GM12878 (cell line): ENCODE measurements around the gene HOATZ. TPM values are rescaled to one million over a fixed set of nuclear protein-coding genes. Genes with fewer than 3 reads are reported as not detected.

ENCODE experiments used
- ATAC-seq: fragments of 200-7000 bp; cut with Tn5 transposase; 3 replicates; pipeline ENCODE4 v1.9.1; 2020; ENCODE audit warnings: mild to moderate bottlenecking, moderate library complexity
- BruUV-seq: library from RNA; stranded (reverse); fragments of 400-500 nt; replicated peaks from 2 replicates; lab custom pipeline; 2021; lab: Mats Ljungman, UMichigan
- CTCF ChIA-PET: fragments of 300-600 bp; sonication (Branson Sonifier 250); formaldehyde crosslinking; extraction: SDS; loops from one replicate; lab custom pipeline; 2021; ENCODE audit warnings: inconsistent platforms; lab: Yijun Ruan, JAX
- POLR2A ChIA-PET: fragments of 350-600 bp; formaldehyde crosslinking; extraction: SDS; loops from one replicate; lab custom pipeline; 2021; ENCODE audit warnings: inconsistent platforms; lab: Charles Lee
- RAD21 ChIA-PET: fragments of 300-600 bp; sonication (Branson Sonifier 250); formaldehyde crosslinking; loops from one replicate; lab custom pipeline; 2023; ENCODE audit warnings: antibody characterized with exemption; ENCODE audit not compliant: unreplicated experiment; lab: Charles Lee
- SMC1A ChIA-PET: fragments of 300-600 bp; sonication (Branson Sonifier 250); formaldehyde crosslinking; loops from one replicate; lab custom pipeline; 2023; ENCODE audit not compliant: unreplicated experiment, uncharacterized antibody; lab: Charles Lee
- DNase-seq: peaks from one replicate; pipeline ENCODE4 v3.0.0-alpha.2; 2011; ENCODE audit warnings: low read depth, low spot score
- FAIRE-seq: peaks from 3 replicates; lab custom pipeline; 2011; peaks lifted over from hg19 to GRCh38; lab: Jason Lieb, UNC
- H2AFZ ChIP-seq: 2 replicates; pipeline ENCODE4 v1.6.0; 2011; ENCODE audit warnings: low read depth, low read length, control low read depth; ENCODE audit not compliant: control insufficient read depth
- H3K27ac ChIP-seq: 2 replicates; pipeline ENCODE4 v1.5.1; 2011; ENCODE audit warnings: control low read depth; ENCODE audit not compliant: control insufficient read depth, insufficient read depth
- H3K27me3 ChIP-seq, 2 experiments: replicated peaks in 1 of 2; 2 replicates each; pipeline versions ENCODE4 v1.6.0 to v1.6.1; 2011; ENCODE audit warnings: low read length in 1 of 2; ENCODE audit not compliant: control insufficient read depth in 2 of 2, insufficient read depth in 2 of 2
- H3K36me3 ChIP-seq, 2 experiments: 2 replicates each; pipeline ENCODE4 v1.5.1; 2011; ENCODE audit warnings: low read length in 1 of 2; ENCODE audit not compliant: control insufficient read depth in 2 of 2, insufficient read depth in 2 of 2
- H3K4me1 ChIP-seq: 2 replicates; pipeline ENCODE4 v1.6.1; 2011; ENCODE audit warnings: mild to moderate bottlenecking, low read length, moderate library complexity, mixed read lengths; ENCODE audit not compliant: control insufficient read depth, insufficient read depth
- H3K4me2 ChIP-seq: 2 replicates; pipeline ENCODE4 v1.6.0; 2011; ENCODE audit warnings: control low read depth; ENCODE audit not compliant: control insufficient read depth, insufficient read depth
- H3K4me3 ChIP-seq: fragments of 200-600 bp; sonication (generic); 2 replicates; pipeline ENCODE4 v1.5.1; 2016
- H3K79me2 ChIP-seq: 2 replicates; pipeline ENCODE4 v1.6.0; 2011; ENCODE audit warnings: low read length; ENCODE audit not compliant: control insufficient read depth, insufficient read depth
- H3K9ac ChIP-seq: 2 replicates; pipeline ENCODE4 v1.8.0; 2011; ENCODE audit warnings: low read length, control low read depth, mixed read lengths; ENCODE audit not compliant: control insufficient read depth, insufficient read depth
- H3K9me3 ChIP-seq: replicated peaks from 3 replicates; pipeline ENCODE4 v1.5.1; 2011; ENCODE audit warnings: mild to moderate bottlenecking, low read length; ENCODE audit not compliant: control insufficient read depth, insufficient read depth
- H4K20me1 ChIP-seq: 2 replicates; pipeline ENCODE4 v1.6.0; 2011; ENCODE audit not compliant: control insufficient read depth, insufficient read depth
- CBX3 ChIP-seq: fragments of 200-600 bp; sonication (generic); IDR thresholded peaks from 2 replicates; pipeline ENCODE4 v1.6.1; 2016; ENCODE audit warnings: low read depth, borderline replicate concordance
- KLF5 ChIP-seq: fragments of 450-650 bp; IDR thresholded peaks from 2 replicates; pipeline ENCODE4 v1.6.1; 2014; ENCODE audit warnings: mild to moderate bottlenecking; ENCODE audit not compliant: partially characterized antibody
- WGBS: methylation state at CpG from one replicate; pipeline ENCODE4 v1.1.6; 2016; ENCODE audit warnings: low lambda C conversion rate; ENCODE audit not compliant: insufficient replicate concordance, insufficient coverage; ENCODE audit errors: missing lambda C conversion rate; 5-methylcytosine and 5-hydroxymethylcytosine counted together
- in situ Hi-C: fragments of 300-500 bp; cut with MboI; formaldehyde crosslinking; loops from 9 replicates; pipeline ENCODE4 v1.14.3; 2018; ENCODE audit warnings: mixed read lengths
- intact Hi-C: fragments of 100-400 bp; cut with micrococcal nuclease; formaldehyde crosslinking; loops from one replicate; pipeline ENCODE4 v1.14.2; 2022; ENCODE audit not compliant: unreplicated experiment
- polyA plus RNA-seq, 11 experiments: library from polyadenylated mRNA; depleted of rRNA in 4 of 11; unstranded in 6 of 11; stranded (reverse) in 5 of 11; fragments of >200 nt; fragmentation: Nextera tagmentation in 4 of 11; fragmentation: Illumina TruSeq in 1 of 11; extraction: Ambion mirVana in 4 of 11; extraction: Trizol in 1 of 11; gene quantifications; 1 replicate in 1 of 11; 2 replicates in 10 of 11; pipeline versions ENCODE4 v1.2.1 to v1.2.3, GENCODE V29; 2011 to 2016; ENCODE audit warnings: inconsistent platforms in 2 of 11, missing spikeins in 2 of 11, low read depth in 1 of 11
- total RNA-seq, 4 experiments: library from RNA; depleted of rRNA in 3 of 4; stranded (reverse); fragments of >200 nt in 3 of 4; fragmentation: Illumina TruSeq in 1 of 4; extraction: Trizol in 1 of 4; gene quantifications; 2 replicates each; pipeline versions ENCODE4 v1.2.1 to v1.2.3, GENCODE V29; 2013 to 2021

The HOATZ gene
- total and polyA plus RNA-seq, 10 of the 15 experiments (the other 5 are each of a cell fraction or from before 2014, with no cell fraction given) = 0.28 TPM; not detected in 9

DNA sequence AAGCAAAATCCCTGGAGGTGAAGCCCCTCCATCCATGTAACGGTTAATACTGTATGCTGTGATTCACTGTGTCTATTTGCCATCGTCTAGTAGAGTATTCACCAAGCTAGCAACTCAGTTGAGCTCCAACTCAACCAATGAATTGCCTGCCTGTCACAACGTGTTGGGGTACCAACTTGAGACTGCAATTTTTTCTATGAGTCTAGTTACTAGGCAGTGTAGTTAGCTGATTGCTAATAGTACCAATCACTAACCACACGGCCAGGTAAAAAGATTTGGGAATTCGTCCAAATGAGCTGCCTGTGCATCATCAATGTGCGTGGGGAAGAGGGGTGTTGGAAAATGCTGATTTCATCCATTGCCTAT is 1.4 kb upstream of the HOATZ start:
- FAIRE-seq (no peak), ATAC-seq (peak; percentile 44), DNase-seq (no peak)
- SMC1A ChIA-PET = interaction anchor here (1.4 kb wide), 1 partner anchor 11 kb away, joined by 3 read pairs; no protein-coding TSS in a partner anchor
- Histone ChIP-seq H3K36me3 (no peaks in the 10 kb centered on the region), H2AFZ (no peak overlapping the region), H3K4me1 (no peaks in the 10 kb centered on the region), H3K79me2 (no peaks in the 10 kb centered on the region), H4K20me1 (no peaks in the 10 kb centered on the region), H3K27ac (no peak overlapping the region), H3K4me2 (no peak overlapping the region), H3K9ac (no peak overlapping the region), H3K27me3 (peaks cover 2 to 10% of the 10 kb centered on the region in 2 experiments; a peak in 3 of 4 replicates), H3K9me3 (no peaks in the 10 kb centered on the region), H3K4me3 (no peak overlapping the region)
- RAD21 ChIA-PET = interaction anchor here (0.5 to 0.9 kb wide), 2 partner anchors 232 to 357 kb away, joined by 3 read pairs; no protein-coding TSS in a partner anchor
- POLR2A ChIA-PET = interaction anchor here (0.9 kb wide), 1 partner anchor 20 kb away, joined by 4 read pairs; no protein-coding TSS in a partner anchor
- CTCF ChIA-PET = no interaction called here
- no peak for TF ChIP-seq KLF5
- in situ Hi-C loops (no loop called here), intact Hi-C loops (no loop called here)
- BruUV-seq = no TSS peak
- WGBS = 44% methylated on average over 6 of the region's 6 CpGs

DNA sequence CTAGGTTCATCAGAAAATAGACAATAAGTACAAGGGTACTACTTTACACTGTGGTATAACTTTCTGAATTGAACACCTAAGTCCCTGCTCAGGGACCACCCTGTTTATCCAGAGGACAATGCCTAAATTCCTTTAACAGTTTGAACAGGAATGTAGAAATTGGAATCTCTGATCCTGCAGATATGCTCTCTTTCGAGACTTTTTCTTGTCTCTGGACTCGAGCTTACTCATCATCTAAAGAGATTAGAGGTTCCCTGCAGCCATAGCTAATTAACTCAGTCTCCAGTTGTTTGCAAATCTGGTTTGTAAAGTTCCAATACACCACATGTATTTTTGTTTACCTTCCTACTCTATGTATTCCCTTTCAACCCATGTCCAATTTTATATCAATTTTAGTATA is 1.0 kb downstream of the HOATZ start:
- Histone ChIP-seq H4K20me1 (no peaks in the 10 kb centered on the region), H3K4me3 (no peak overlapping the region), H3K4me2 (no peak overlapping the region), H3K9ac (no peak overlapping the region), H3K27ac (no peak overlapping the region), H3K9me3 (no peaks in the 10 kb centered on the region), H3K79me2 (no peaks in the 10 kb centered on the region), H3K27me3 (peaks cover 2 to 10% of the 10 kb centered on the region in 2 experiments; a peak in 3 of 4 replicates), H3K4me1 (no peaks in the 10 kb centered on the region), H3K36me3 (no peaks in the 10 kb centered on the region), H2AFZ (no peak overlapping the region)
- WGBS = 14% methylated on average over 2 of the region's 2 CpGs
- ChIA-PET CTCF (no interaction called here), SMC1A (no interaction called here), RAD21 (no interaction called here), POLR2A (no interaction called here)
- TF ChIP-seq CBX3 = no peak
- intact Hi-C loops (no loop called here), in situ Hi-C loops (no loop called here)
- ATAC-seq (no peak), DNase-seq (no peak), FAIRE-seq (no peak)
- no TSS peak for BruUV-seq
